HG03342 (cell line): ENCODE data around the gene ABHD17A.

Source experiments
- ATAC-seq: cut with Tn5 transposase; IDR thresholded peaks from one replicate; pipeline ENCODE4 v1.9.1; 2021; ENCODE audit warnings: mild to moderate bottlenecking, moderate library complexity; ENCODE audit not compliant: unreplicated experiment

Gene ABHD17A

DNA sequence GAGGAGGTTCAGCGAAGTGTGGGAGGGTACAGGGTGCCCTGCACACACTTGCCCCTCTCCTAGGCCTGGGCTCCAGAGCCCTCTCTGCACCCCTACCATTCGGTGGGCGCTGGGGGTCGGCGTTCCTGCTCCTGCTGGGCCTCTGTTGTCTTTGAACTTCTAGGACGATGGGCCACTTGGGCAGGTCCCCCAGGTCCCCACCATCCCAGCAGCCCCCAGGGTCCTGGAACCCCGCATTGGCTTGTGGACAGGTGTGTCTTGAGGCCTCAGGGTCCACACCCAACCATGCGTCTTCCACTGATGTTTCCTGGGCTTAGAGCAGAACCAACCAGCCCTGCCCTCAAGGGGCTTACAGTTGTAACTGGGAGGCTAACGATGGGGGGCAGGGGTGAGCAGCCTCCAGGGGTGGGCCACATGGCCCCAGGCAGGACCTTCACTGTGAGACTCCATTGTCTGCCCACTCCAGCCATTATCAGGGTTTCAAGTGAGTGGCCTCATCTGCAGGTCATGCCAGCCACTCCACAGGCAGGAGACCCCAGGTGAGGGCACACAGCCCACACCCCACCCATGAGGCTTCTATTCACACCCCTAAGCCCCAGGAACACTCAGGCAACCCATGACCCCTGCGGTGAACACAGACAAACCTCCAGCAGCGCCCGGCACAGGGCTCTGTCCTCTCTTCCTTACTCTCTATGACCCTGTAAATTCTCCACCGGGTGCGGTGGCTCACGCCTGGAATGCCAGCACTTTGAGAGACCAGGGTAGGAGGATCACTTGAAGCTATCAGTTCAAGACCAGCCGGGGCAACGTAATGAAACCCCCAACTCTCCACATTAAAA is 19.9 kb downstream of the ABHD17A start:
- no peak for ATAC-seq

DNA sequence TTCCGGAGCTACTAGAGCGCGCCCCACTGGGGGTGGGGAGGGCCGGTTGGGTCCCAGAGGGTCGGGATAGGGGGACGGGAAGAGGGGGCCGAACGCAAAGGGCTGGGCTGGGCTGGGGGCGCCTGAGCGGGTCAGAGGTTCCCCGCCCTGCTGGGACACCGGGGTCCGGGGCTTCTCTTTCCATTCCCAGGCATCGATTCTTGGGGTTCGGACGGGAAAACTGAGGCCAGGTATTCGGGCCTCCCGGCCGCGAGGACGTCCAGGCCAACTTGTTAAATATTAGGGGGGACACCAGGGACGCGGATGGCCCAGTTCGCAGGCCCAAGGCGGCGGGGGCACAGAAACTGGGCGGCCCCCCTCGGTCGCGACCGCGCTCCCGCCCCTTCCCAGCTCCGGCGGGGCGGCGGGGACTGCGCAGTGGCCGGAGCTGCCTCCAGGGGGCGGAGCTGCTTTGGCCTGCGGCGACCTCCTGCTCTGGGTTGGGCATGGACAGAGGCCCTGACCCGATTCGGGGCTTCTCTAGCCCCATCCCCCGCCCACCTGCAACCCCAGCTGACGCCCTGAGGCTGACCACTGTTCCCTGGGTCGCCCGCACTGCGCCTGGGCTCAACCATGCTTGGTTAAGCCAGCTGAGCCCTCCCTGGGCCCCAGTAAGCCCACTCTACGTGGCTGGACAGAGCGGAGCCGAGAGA is 20.7 kb downstream of the ABHD17A start:
- peak; percentile 34 for ATAC-seq

DNA sequence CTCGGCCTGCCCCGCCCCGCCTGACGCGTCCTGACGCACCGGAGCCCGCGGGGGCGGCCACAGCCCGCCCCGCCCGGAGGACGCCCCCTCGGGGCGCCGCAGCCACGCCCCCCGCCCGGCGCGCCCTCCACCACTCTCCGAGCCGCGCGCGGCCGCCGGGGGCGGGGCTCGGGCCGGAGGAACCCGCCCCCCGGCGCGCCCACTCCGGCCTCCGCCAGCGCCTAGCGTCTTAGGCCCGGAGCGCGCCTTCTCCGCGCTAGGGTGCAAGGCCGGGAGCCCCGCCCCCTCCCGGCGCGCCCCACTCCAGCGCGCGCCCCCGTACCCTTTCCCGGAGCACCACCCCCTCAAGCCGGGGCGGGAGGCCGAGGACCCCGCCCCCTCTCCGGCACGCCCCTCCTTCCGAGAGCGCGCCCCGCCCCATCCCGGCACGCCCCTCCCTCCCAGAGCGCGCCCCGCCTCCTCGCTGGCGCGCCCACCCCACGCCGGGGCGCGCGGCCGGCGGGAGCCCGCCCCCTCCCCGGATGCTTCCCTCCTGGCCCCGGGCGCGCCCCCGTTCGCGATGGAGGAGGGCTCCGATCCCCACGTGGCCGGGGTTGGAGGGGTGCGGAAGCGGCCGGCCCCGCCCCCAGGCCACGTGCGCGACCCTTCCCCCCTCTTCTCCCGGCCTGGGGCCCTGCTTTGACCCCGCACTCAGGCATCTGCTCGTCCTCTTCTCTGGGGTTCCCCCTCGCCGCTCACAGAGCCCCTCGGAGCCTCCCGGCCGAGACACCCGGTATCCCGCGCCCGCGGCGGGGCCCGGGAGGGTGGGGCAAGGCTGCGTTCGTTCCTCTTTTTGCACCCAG is 21.4 kb downstream of the ABHD17A start:
- ATAC-seq = peak; percentile 44

DNA sequence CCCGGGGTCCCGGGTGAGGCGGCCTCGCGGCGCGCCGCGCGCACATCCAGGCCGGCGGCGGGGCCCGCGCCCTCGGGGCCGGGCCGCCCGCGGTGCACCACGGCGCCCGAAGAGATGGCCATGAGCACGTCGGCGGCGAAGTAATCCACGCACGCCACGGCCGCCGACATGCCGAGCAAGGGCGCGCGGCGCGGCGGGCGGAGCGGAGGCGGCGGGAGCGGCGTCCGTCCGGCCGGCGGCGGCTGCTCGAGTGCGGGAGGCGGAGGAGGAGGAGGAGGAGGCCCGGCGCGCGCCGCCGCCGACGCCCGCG is 22.0 kb downstream of the ABHD17A start, which contains the start of gene KLF16:
Gene KLF16, minus strand, starts transcription at position 252 of the 310 bp plus-strand sequence. Its CDS starts 82 bp downstream, at position 170.
- ATAC-seq = no peak

DNA sequence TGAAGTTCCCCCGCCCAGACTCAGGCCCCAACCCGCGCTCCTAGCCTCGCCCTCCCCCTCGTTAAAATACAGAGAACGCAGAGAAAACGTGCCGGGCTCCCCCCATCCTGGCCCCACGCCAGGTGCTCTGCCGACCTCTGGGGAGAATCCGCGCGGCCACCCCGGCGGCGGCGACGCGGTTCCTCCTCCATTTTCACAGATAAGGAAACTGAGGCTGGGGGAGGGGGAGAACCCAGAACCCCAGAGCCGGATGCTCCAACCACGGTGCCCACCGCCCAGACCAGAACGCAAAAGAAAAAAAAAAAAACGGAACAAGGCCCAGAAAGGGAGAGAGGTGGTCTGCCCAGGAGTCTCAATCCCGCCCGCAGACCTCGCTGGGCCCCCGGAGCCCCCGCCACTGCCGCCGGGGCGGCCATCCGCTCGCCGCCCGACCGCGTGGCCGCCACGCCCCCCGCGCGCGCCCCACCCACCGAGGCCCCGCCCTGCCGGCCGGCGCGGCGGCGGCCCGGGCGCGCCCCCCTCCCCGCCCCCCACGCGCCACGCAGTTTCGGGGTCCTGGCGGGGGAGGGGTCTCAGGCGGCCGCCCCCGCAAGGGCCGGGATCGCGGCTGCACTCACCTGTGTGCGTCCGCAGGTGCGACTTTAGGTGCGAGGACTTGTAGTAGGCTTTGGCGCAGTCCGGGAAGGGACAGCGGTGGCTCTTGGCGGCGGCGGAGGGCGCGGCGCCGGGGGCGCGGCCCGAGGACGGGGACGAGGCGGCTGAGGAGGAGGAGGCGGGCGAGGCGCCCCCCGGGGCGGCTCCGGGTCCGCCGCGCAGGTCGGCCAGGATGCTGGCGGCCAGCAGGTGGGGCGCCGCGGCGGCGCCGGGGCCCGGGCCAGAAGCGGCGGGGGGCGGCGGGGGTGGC is 22.6 kb downstream of the ABHD17A start:
- no peak for ATAC-seq

DNA sequence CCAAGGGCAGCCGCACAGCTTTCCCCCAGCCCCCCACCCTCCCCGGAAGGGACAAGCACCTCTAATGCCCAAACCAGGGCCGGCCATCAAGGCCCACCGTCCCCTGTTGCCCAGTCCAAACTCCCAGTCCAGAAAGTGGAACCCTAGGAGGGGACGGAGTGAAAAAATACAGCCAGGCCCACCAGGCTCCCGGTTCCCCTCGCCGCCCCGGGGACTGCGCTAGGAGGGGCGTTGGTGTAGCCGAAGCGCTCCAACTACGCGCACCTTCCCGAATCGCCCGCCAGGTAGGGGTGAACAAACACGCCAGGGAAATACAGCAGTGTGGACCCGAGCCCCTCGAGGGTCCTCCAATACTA is 23.2 kb downstream of the ABHD17A start:
- no peak for ATAC-seq

DNA sequence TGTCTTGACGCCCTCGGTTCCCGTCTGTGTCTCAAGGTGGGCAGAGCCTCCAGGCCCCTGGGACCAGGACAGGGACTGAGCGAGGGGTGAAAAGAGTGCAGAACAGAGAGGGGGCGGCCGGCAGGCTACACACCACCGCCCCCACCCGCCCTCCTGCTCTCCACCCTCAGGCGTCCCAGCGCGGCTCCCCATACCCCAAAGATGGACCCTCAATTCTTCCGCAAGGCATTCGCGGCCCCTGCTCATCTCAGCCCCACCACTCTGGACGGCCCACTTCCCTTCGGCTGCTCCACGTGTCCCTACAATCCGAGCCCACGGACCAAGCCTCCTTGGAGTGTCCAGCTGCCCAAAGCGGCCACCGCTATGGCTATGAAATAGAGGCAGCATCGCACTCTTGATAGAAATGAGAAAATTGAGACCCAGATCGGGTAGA is 23.7 kb downstream of the ABHD17A start:
- no peak for ATAC-seq

DNA sequence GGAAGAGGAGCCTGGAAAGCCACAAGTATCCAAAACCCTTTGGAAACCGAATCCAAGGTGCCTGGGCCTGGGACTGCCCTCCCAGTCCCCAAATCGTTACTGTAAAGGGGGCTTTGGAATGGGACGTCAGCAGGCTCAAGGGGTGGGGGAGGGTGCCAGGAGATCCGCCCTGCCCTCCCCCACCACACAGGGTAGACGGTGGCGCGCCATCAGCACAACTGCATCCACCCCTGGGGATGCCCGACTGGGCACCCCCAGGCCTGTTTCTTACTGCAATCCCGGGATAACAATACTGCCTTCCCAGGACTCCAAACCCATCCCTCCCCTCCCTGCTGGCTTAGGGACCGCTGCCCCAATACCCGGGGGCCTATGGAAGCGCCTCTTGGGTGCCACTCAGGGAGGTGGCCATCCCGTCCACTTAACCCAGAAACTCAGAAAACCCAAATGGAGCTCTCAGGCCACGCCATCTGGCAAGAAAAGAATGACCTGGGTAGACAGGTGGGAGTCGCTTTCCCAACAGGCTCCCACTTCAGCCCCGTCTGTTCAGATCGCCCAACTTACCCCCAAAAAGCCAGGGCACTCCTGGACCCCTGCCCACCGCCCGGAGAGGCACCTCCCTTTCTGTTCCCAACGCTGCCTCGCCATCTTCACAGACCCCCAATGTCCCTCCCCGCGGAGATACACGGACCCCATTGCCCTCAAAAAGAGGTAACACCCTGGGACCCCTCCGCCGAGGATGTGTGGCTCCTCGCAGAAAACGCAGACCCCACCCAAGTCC is 24.3 kb downstream of the ABHD17A start:
- no peak for ATAC-seq

DNA sequence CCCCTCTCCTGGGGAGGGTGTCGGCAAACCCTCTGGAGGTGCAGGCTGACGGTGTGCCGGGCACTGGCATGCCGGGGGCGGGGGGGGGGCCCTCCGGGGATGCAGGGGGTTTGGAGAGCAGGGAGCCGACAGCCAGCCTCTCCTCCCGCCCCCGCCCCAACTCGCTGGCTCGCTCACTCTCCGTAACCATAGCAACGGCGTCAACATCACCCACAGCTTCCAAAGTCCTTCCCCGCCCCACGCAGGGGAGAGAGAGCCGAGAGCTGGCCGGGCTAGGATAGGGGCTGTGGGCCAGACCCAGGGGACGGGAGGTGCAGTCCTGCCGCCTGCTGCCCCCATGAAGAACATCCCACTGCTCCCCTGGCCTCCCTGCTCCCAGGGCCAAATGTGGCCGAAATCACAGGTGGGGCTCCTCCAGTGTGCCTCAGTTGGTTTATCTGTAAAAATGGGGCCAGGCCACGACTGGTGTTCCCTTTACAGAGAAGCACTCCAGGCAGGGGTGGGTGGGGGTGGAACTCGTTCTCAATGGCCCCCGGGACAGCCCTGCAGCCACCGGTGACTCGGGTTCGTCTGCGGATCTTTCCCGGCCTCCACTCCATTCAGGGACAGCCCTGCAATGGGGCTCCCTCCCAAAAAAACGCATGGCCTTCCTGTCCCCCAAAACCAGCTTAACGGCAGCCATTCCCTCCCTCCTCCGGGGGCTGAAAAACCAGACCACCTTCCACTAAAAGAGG is 25.1 kb downstream of the ABHD17A start:
- no peak for ATAC-seq

DNA sequence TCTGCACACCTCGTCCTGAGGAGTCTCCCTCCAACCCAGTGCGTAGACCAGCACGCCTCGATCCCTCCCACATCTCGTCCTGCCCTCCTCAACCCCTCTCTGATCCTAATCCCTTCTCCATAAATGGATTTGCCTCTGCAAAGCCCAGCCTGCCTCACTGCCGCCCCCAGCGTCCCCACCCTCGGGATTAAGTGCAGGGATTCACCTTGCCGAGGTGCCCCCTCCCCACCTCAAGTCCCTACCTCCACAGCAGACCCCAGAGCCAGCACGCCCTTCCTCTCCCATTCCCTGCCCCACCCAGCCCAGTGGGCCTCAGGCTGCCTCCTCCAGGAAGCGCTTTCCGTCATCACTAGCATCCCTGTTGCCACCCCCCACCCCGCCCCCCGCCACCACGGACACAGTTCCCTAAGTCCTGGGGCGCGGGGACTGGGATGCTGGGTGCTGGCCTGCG is 25.9 kb downstream of the ABHD17A start:
- no peak for ATAC-seq

DNA sequence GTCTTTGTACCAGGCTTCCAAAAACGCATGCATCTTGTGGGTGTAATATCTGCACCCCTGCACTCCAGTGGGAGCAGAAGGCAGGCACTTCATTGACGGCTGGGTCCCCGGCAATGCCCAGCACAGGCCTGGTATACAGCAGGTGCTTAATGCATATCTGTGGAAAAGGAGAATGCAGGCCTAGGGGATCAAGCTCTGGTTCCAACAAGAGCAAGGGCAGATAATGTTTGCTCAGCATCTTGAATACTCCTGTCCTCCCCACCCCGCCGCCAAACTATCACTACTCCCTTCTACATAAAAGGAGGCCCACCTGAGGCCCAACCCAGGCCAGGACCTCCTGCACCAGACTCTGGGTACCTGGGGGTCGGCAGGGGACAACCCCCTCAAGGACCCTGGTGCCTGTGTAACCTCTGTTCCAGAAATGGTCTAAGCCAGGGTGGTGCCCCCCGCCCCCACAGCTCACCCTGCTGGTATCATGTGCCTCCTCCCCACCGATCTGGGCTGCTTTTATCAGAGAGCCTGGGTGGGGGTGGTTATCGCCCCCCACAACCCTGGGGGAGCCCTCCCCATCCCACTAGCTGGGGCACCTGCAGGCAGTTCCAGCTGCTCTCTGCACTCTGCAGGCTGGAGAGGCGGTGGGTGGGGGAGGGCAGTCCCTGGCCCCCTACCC is 26.7 kb downstream of the ABHD17A start:
- ATAC-seq = no peak

DNA sequence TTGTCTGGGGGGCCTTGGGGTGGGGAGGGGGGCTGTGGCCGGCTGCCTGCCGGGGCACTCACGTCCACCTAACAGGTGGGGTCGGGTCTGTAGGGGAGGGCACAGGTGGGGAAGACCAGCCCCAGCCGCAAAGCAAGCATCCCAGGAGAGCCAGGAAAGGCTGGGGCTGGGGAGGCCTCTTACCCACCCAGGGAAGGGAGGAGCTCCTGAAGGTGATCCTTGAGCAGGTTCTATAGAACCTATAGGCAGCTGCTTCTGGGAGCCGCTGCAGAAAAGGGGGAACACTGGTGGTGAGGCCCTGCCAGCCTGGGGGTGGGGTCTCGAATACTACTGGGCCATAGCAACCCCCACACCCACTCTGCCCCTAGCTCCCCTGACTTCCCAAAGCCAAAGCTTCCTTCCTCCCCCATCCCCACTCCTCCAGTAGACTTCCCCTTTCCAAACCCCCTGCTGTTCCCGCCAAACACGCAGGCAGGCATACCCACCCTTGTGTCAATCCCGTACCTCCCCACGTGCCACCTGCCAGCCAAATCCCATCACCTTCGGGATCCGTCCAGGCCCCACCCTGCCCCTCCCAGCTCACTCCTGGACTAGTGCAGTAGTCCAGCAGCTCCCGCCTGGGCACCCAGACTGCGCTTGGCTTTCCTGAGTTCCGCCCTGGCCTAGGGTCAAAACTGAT is 27.5 kb downstream of the ABHD17A start:
- no peak for ATAC-seq

DNA sequence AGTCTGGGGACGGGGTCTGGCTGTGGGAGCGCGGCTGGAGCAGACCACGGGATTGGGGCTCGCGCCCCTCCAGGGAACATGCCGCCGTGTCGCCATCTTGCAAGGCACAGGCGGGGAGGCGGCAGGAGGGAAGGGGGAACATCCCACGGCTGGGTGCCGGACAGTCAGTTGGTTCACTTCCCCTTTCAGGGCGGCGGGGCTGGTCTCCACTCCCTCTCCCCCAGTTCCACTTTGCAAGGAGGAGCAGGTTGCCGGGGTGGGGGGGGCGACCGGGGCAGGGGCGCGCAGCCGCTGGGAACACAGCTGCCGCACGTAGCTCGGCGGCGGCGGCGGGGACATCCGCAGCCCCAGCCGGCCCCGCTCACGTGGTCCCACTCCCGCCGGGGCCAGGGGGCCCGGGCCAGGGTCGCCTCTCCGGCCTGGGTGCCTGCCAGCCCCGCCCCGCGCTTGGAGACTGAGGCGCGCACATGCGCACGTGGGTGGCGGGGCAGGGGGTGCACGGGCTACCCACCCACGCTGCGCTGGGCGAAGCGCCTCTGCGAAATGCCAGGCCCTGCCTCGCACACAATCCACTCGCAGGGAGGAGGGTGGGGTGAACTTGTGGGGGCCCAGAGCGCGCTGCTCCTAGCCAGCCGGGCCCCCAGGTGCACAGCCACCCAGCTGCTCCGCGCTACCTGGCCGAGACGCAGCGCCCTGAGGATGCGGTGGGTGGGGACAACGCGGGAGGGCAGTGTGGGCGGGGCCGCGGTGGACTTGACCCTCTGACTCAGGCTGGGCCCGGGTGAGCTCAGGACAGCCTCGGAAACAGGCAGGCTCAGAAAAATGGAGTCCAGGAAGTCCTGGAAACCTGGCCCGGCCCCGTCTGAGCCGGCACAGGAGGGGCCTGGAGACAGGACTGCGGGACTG is 28.3 kb downstream of the ABHD17A start:
- no peak for ATAC-seq

DNA sequence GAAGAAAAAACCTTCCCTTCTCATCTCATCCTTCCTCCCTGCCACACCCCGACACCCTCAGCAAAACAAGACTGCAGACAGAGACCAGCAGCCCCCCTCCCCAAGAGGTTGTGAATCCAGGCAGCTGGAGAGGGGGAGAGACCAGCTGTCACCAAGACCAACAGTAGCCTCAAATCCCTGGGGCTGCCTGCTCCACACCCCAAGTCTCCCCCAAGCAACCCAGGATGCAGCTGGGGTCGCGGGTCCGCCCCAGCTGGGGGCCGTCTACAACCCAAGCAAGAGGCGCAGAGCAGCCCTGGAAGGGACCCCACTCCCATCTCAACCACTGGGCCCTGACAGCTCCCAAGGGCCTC is 29.0 kb downstream of the ABHD17A start:
- no peak for ATAC-seq

DNA sequence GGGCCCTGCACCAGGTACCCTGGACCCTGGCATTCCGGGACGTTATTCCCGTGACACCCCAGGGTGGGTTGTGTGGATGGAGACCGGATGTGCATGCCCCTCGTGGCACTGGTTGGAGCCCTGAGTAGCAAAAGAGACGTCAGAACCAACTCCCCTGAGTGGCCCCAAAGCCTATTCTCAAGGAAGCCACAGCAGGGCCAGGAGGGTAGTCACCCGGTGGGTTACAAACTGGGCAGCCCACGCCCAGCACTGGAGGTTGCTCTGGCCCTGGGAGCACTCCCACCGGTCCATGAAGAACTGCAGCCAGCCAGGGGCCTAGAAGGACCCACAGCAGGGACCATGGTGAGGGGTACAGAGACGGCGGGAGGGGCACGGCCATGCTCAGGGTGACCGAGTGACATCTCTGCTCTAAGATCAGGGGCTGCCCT is 29.5 kb downstream of the ABHD17A start:
- no peak for ATAC-seq

DNA sequence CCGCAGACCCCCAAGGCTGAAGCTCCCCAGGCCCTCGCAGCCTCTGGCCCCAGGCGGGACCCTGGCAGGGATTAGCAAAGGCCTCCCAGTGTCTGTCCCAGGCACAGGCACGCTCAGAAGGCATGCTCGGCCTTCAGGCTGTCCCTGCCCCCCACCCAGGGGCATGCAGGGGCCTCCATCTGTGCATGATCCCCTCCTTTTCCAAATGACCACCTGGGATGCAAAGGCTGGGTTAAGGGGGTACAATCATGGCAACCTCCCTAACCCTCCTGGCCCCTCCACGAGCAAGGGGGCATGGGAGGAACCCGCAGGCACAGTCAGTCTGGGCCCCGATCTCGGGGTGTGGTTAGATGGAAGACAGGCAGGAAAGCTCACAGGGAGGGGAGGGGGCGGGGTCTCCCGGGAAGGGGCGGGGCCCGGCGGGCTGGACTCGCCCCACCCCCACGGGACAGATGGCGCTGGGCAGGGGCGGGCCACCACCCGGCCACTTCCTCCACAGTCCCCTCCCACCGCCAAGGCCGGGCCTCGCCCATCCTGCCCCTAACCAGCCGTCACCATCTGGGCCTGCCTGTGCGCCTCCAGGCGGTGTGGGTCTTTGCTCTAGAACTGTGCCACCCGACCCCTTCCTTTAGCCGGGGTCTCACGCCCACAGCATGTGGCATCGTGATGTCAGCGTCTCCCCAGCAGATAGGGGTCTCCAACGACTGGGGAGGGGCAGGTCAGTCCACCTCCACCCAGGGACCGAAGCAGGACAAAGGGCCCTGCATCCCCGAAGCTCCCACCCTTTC is 30.1 kb downstream of the ABHD17A start:
- ATAC-seq = peak; percentile 45
